ENCODE results near the gene LSM12.

Gene LSM12

GRCh38 chr17:44075598-44076293, 9.3 kb upstream of the LSM12 start:
- DNase-seq, result no peak

- no peak for DNase-seq
Observed at GRCh38 chr17:44074911-44075285, 8.4 kb upstream of the LSM12 start.

- DNase-seq, result no peak
Observed at GRCh38 chr17:44074231-44074910, 7.9 kb upstream of the LSM12 start.

- peak; percentile 9 to 19 for DNase-seq
Observed at GRCh38 chr17:44071772-44072171, 5.3 kb upstream of the LSM12 start.

- DNase-seq, result no peak
Observed at GRCh38 chr17:44071198-44071520, 4.7 kb upstream of the LSM12 start.

GRCh38 chr17:44070455-44071197, 4.2 kb upstream of the LSM12 start, which contains the start of gene G6PC3:
TSS of gene G6PC3 (plus strand) at chr17:44070735. CDS start at chr17:44070966, 231 bp downstream.
- DNase-seq, result peak; percentile 95 to 96

- DNase-seq, result peak; percentile 39 to 53
Observed at GRCh38 chr17:44069974-44070454, 3.5 kb upstream of the LSM12 start.

GRCh38 chr17:44067545-44067940, 1.1 kb upstream of the LSM12 start:
- peak in 1 of 2 donors; percentile 63 for DNase-seq

GRCh38 chr17:44065668-44066203, 735 bp downstream of the LSM12 start:
- no peak for DNase-seq

GRCh38 chr17:44063704-44064639, 2.5 kb downstream of the LSM12 start:
- DNase-seq, result no peak

GRCh38 chr17:44062871-44063270, 3.6 kb downstream of the LSM12 start:
- DNase-seq, result no peak

- DNase-seq, result no peak
Observed at GRCh38 chr17:44061446-44061845, 5.0 kb downstream of the LSM12 start.

GRCh38 chr17:44059101-44059892, 7.2 kb downstream of the LSM12 start:
- no peak for DNase-seq

GRCh38 chr17:44053125-44053872, 13.2 kb downstream of the LSM12 start:
- DNase-seq, result no peak

- DNase-seq, result no peak
Observed at GRCh38 chr17:44049294-44050060, 17.0 kb downstream of the LSM12 start.

GRCh38 chr17:44046893-44047292, 19.6 kb downstream of the LSM12 start:
- DNase-seq, result peak in 1 of 2 donors; percentile 15

- no peak for DNase-seq
Observed at GRCh38 chr17:44045486-44045885, 21.0 kb downstream of the LSM12 start.

GRCh38 chr17:44044071-44044470, 22.4 kb downstream of the LSM12 start:
- peak; percentile 85 to 86 for DNase-seq

GRCh38 chr17:44043272-44043696, 23.2 kb downstream of the LSM12 start:
- DNase-seq, result peak; percentile 84 to 92

Data from inflammatory macrophage treated with lipopolysaccharide for 1 hour (primary cell).